GM19463 (cell line): ENCODE data around the gene LCOR.

Experiments
- ATAC-seq: cut with Tn5 transposase; IDR thresholded peaks from one replicate; pipeline ENCODE4 v1.9.1; 2021; ENCODE audit warnings: mild to moderate bottlenecking, moderate library complexity; ENCODE audit not compliant: unreplicated experiment

The LCOR gene

DNA sequence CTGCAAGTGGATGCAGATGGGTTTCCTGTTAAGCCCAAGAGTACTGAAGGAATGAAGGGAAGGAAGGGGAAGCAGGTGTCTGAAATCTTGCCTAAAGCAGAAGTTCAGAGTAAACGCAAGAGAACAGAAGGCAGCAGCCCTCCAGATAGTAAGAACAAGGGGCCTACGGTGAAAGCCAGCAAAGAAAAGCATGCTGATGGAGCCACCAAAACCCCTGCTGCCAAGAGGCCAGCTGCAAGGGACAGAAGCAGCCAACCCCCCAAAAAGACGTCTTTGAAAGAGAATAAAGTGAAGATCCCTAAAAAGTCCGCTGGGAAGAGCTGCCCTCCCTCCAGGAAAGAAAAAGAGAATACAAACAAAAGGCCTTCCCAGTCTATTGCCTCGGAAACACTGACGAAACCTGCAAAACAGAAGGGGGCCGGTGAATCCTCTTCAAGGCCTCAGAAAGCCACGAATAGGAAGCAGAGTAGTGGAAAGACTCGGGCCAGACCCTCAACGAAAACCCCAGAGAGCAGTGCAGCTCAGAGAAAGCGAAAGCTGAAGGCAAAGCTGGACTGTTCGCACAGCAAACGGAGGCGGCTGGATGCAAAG is 152.5 kb downstream of the LCOR start:
- ATAC-seq = peak; percentile 76

DNA sequence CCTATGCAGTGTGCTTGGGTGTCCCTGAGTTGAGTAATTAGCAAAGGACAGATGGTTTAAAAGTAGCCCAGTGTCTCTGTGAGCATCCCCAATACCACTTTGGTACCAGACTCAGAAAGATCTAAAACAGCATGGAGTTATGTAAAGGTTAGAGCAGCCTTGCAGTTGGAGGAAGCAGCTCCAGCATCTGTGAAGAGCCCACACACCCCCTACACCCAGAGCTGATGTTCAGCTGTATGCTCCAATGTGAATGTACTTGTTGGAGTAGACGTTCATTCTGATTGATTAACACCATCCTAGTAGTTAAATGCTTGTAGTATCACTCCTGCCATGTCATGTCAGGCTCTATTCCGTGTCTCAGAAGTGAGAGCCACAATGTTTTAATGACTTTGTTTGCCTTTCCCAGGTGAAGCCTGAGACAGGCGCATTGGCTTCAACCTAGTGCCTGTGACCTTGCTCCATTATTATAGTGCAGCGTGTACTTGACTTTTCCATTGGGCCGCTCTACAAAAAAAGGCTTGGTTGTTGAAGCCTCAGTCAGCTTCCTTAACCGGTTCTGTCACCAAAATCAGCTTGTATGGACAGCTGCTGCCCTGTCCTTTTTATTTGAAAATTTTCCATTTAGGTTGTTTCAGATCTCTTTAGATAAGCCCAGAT is 154.2 kb downstream of the LCOR start:
- ATAC-seq = no peak

DNA sequence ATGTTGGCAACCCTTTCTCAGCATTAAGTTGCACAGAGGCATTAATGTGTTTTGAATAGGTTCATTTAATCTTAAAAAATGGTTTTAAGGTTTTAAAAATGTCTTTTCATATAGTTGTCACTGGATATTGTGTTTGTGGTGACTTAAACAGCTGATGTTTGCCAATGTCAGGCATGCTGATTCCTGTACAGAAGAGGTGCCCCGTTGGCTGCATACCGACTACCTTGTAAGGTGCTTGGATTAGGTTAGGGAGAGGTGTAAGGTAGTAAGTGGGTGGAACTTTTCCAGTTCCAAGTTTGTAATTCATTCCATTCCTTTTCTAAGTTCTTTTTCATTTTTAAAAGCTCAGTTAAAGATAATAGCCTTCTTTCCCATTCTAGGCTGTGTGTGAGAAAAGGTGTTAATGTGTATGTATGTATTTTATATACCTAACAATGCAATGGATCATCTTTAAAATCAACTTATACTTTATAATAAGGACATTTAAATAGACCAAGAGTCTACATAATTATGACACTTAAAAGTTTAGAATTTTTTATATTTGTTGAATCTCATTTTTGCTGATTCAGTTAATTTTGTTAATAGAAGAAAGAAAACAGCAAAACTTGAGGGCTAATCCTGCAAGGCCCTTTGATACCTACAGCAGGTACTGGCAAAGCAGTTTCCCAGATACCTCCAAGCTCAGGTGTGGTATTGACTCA is 155.2 kb downstream of the LCOR start:
- ATAC-seq = no peak

GRCh38 chr10:96987842-96988175 is 155.7 kb downstream of the LCOR start:
- ATAC-seq = no peak

DNA sequence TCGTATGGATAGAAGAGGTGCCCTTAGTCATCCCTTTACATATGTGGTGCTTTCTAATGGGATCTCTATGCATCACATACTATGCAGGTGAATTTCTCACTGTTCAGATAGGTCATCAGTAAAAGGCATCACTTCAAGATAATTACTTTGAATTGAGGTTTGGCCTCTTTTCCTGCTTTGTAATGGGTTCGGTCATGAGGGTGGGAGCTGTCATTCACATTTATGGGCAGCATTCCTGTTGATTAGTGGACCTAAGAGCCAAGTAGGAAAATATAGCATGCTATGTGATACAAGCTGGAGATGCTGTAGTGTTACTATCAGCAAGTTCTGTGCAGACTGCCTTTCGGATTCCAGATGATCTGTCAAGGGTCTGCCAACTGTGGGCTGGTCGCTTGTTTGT is 156.3 kb downstream of the LCOR start:
- ATAC-seq = no peak

- peak; percentile 55 for ATAC-seq
These were observed 159.3 kb downstream of the LCOR start for GRCh38 chr10:96991313-96991841.

DNA sequence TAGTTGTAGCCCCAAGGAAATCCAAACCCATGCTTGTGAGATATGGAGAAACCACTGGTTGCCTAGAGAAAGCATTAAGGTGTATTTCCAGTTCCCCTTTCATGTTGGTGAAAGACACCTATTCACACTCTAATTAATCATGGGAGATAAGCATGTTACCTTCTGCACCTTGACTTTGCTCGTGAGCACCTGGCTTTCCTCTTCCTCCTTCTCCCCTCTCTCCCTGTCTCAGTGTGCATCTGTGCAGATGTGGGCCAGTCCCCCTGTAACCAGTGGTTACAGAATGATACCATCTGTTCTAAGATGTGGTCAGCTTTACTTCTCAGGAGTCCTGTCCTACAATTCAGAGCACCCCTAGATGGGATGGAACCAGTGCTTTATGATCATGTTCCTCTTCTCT is 160.6 kb downstream of the LCOR start:
- peak; percentile 74 for ATAC-seq

GRCh38 chr10:96995851-96996250 is 163.8 kb downstream of the LCOR start:
- ATAC-seq = no peak

DNA sequence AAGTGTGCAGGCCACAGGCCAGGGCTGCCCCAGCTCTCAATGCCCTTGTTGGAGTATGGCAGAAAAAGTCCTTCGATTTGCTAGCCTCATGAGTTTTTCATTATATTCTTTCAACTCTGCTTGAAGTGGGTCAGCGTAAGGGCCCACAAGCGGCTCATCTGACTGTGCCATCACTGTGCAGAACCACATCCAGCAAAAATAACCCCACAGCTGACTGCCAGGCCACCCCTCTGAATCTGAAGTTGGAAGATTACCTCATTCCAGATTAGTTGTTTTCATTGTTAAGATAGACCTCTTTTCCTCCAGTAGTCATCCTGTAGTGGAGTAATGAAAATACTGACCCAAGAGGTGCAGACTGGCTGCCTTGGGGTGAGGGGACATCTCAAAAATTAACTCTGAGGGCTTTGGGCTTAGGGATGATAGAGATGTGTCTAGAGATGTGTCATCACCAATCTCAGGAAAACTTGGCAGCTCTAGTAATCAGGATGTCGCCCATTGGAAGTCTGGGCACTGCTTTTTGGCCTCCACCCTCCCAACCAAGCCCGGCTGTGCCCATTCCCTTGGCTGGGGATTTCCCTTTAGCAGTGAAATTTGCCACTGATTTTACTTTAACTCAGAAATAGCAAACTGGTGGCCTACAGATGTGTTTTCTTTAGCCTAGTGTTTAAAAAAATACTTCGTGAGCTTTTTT is 164.3 kb downstream of the LCOR start:
- no peak for ATAC-seq

DNA sequence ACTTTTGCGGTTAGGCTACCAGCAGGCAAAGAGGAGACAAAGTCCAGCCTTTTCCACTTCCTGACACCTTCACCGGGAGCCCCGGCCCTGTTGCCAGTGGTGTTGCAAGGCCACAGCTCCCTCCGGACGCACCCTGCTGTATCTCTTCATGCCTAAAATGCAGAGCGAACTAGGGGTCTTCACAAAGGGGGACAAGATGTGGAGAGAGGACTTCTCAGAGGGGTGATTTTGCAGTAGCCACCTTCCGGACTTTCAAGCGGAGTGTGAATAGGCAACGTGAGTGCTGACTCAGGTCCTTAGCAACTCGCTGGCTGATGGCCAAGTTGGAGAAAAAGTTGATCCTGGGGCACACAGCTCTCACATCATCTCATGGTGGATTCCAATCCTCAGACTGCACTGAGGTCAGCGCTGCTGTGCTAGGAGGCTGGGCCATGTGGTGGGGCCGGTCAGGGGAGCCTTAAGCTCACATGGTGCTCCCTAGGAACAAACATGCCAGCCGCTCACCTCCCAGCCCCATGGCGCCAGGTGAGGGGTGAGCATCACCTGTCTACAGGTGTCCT is 166.3 kb downstream of the LCOR start:
- no peak for ATAC-seq

- no peak for ATAC-seq
These were observed 167.2 kb downstream of the LCOR start for GRCh38 chr10:96999337-96999736.

- ATAC-seq = no peak
These were observed 167.9 kb downstream of the LCOR start for GRCh38 chr10:96999987-97000386.

DNA sequence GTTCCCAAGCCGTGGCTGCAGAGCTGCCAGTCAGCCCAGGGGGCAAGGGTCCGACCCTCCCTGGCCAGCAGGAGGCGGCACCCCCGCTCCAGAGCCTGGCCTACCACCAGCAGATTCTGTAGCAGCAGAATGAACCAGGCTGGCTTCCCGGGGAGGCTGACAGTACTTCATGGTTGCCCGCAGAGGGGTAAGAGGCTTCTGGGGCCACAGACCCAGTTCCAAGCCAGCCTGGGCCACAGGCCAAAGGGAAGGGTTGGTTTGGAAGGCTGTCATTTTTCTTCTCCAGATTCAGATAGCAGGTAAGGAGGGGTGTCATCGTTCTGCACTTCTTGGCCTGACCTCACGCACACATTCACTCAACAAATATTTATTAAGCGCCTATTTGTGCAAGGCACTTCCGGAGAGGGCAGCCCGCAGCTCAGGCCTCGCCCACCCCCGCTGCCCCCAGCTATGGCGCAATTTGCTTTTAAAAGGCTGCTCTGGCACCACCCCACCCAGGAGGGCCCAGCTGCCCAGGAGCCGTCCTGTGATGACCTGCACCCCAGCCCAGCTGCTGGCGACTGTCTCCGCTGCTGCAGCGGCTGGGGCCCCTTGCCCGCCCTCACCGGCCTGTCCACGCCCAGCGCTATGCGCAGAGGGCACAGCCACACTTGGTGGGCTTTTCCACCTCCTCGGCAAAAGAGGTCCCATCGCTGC is 168.5 kb downstream of the LCOR start:
- no peak for ATAC-seq

DNA sequence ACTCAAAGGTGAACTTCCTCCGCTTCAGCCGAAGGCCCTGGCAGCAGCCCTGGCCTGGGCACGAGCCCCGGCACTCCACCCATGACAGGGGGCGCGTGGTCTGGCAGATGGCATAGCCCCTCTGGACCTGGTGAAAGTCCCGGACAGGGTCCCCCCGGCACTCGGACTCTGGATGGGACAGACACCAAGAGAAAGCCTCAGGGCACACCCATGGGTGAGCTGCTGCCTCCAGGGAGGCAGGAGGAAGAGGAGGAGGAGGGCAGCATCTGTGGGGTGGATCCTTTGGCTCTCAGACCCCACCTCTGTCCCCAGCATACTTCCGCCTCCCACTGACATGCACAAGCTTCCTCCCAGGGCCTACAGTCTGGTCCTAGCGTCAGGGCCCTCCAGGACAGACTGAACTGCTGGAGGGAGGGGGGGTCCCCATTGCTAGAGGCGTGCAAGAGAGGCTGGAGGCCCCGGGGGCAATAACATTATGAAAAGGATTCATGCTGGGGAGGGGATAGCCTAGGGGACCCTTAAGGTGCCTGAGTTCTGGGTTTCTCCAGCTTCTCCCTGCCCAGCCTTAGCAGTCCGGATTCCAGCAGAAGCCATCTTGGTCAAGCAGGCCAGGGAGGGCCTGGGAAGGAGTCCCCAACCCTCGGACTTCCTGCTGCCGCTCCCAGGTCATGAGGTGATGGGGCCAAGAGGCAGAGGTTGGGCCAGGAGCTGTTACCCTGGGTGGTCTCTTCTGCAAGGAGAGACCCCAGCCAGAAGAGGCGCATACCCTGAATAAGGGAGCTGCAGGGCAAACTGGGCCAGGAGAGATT is 169.3 kb downstream of the LCOR start:
- no peak for ATAC-seq

DNA sequence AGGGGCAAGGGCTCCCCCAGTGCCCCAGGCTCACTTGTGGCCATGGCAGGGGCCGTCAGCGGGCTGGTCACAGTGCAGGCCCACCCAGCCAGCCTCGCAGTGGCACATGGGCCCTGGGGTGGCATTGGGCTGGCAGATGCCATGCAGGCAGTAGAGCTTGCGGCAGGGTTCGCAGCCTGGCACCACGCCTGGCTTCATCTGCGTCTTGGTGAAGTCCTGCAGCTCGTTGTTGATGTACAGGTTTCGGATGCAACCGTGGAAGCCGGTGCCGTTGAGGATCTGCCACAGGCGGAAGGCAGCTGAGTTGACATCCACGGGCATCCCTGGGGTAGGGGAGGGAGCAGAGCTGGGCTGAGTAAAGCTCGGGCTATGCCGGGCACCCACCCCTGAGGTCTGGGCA is 170.6 kb downstream of the LCOR start:
- no peak for ATAC-seq

DNA sequence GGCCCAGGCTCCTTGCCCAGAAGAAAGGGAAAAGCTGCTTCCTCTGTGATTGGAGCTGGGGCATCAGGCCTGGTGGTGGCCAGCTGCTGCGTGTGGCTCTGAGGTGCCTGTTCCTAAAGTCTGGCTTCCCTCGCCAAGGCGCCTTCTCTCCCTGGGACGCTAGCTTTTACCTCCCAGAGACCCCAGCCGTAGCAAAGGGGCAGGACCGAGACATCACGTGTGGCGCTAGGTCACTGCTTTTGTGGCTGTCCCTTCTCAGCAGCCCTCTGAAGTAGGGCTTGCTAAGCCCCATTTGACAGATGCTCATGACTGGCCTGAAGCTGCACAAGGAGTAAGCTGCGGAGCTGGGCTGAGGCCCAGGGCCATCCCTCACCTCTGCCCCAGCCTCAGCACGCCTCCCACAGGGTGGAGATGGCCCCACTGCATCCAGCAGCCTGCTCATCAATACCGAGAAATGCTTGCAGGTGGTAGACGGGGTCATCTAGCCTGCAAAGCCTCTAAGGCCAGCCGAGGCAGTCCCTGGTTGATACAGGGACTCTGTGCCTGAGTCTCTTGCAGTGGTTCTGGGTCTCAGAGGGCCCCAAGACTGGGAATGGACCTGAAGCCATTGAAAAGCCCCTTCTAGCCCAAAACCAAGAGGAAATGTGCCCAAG is 171.2 kb downstream of the LCOR start:
- ATAC-seq = no peak

- no peak for ATAC-seq
These were observed 171.7 kb downstream of the LCOR start for GRCh38 chr10:97003804-97004201.

- no peak for ATAC-seq
These were observed 172.5 kb downstream of the LCOR start for GRCh38 chr10:97004591-97004990.

GRCh38 chr10:97005349-97005748 is 173.3 kb downstream of the LCOR start:
- no peak for ATAC-seq
